ENCODE results near the gene FOXC1.

Gene FOXC1

DNA sequence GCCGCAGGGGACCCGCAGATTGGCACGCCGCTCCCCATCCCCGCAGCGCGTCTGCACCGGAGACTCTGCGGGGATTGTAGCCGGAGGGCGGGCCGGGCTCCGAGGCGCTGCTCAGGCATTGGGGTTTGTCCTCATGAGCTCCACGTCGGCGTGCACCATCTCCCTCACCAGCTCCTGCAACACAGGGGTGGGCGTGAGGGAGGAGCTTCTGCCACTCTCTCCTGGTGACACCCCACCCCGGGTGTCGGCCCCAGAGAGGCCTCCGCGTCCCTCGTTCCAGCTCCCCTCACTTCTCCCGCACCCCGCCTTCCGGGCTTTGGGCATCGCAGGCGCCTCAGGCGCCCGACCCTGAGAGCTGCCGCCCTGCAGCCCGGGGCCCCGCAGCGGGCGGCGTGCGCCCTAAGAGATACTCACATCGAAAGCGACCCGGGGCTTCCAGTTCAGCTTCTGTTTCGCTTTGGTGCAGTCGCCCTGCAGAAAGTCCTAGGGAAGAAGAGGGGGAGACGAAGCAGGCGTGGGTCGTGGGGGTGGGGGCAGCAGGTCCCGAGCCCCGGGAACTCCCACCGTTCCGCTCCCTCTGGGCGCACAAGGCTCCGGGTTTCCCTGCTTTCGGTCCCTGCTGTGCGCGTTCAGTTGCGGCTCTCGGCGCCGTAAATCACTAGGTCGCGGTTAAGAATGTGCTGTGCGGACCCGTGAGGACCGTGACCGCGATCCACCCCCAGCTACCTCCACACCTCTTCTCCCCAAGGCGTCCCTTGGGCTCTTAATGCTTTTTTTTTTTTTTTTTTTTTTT, 14.5 kb downstream of the FOXC1 start:
- DNase-seq (ENCODE audit: extremely low spot score) = peak; percentile 74
- POLR2A ChIA-PET = no interaction called here
- TF ChIP-seq, protein P1, sequence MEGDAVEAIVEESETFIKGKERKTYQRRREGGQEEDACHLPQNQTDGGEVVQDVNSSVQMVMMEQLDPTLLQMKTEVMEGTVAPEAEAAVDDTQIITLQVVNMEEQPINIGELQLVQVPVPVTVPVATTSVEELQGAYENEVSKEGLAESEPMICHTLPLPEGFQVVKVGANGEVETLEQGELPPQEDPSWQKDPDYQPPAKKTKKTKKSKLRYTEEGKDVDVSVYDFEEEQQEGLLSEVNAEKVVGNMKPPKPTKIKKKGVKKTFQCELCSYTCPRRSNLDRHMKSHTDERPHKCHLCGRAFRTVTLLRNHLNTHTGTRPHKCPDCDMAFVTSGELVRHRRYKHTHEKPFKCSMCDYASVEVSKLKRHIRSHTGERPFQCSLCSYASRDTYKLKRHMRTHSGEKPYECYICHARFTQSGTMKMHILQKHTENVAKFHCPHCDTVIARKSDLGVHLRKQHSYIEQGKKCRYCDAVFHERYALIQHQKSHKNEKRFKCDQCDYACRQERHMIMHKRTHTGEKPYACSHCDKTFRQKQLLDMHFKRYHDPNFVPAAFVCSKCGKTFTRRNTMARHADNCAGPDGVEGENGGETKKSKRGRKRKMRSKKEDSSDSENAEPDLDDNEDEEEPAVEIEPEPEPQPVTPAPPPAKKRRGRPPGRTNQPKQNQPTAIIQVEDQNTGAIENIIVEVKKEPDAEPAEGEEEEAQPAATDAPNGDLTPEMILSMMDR (IDR thresholded peaks at IDR 0.05; ENCODE audit: control extremely low read depth, extremely low read depth, low read depth, missing control alignments) = no peak
- CTCF ChIA-PET = interaction anchor here (0.8 to 1.2 kb wide), 2 partner anchors 8 to 49 kb away, joined by 3 read pairs; no protein-coding TSS in a partner anchor

DNA sequence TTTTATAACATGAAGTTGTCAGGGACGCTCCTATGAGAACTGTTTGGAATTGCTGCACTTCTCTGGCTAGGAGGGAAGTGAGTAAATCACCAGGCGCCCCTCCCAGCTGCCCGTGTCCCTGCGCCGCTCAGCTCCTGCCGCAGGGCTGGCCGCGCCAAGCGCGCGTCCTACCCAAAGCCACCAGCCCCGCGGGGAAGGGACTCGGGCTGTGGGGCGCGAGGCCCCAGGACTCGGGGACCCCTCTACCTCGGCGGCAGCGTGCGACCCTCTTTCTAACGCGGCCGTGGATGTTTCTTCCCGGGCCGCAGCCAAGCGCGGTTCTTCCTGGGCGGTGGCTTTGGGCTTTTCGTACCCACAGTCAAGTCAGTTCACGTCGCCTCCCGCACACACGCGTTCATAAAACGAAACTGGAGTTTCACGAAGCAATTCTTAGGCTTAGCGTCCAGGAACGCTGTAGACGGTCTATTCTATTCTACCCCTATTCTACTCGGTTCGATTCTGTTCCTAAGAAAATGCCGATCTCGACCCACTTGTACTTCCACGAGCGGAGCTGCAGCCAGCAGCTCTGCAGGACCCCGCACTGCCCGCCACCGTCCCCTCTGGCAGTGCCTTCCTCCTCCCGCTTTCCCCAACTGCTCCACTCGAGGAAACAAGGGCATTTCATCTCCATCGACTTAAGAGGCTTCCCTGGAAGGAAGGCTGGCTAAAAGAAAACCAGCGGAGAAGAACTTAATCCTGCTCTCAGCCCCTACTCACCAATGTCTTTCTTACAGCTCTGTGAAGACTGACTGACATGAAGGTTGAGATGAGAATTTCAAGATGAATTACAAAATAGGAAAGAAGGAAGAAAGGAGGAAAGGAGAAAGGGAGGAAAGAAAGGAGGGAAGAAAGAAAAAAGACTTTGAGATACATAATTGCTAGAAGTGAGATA, 15.4 kb downstream of the FOXC1 start:
- TF ChIP-seq, protein P1 (IDR thresholded peaks at IDR 0.05; ENCODE audit: control extremely low read depth, extremely low read depth, low read depth, missing control alignments) = no peak
- CTCF ChIA-PET = interaction anchor here (0.8 to 1.9 kb wide), 5 partner anchors 8 to 729 kb away, joined by 3 to 8 read pairs (median 3); no protein-coding TSS in a partner anchor
- POLR2A ChIA-PET = no interaction called here
- no peak for DNase-seq (ENCODE audit: extremely low spot score)

DNA sequence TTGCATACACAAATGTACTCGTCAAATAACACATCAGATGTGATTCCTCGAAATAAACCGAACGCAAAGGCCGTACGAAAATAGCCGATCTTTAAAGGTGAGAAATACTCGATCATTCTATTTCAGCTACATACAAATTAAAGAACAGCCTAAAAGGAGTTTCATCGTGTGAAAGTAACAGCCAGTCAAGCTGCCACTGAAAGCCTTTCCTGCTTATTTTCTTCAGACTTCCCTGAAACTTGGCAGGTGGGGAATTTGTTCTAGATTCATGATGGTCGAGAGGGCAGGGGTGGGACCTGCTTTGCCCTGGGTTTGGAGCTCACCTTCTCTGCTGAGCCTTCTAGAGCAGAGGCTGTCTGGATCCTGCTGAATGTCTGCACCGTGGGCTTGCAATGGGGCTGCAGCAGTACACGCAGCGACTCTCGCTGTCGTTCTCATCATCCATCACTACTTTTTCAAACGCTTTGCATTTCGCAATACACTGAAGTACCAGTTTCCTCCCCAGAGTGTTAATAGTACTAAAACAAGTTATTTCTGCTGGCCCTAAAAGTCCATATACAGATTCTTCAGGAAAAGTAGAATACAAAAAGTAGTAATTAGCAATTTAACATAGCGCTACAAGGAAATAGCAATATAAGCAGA, 16.2 kb downstream of the FOXC1 start:
- no peak for DNase-seq (ENCODE audit: extremely low spot score)
- CTCF ChIA-PET = interaction anchor here (0.8 to 2.3 kb wide), 6 partner anchors 9 to 728 kb away, joined by 3 to 9 read pairs (median 4); no protein-coding TSS in a partner anchor
- POLR2A ChIA-PET = no interaction called here
- TF ChIP-seq, protein P1 (IDR thresholded peaks at IDR 0.05; ENCODE audit: control extremely low read depth, extremely low read depth, low read depth, missing control alignments) = no peak

DNA sequence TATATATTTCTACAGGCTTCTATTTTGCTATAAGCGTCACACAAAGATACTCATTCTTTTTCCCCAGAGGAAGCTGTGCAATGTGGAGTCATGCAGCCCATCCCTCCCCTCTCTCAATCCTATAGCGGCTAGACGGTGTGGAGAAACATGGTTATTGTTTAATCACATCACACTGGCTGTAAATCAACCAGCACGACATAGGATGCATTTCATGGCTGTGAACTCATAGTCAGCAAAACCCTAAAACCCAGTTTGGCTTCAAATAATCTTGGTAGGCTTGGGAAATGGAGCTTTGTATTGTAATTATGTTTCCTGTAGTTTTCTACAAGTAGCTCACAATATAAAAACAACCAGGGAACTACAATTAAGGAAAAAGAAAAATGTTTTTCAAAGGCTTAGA, 16.8 kb downstream of the FOXC1 start:
- DNase-seq (ENCODE audit: extremely low spot score) = no peak

DNA sequence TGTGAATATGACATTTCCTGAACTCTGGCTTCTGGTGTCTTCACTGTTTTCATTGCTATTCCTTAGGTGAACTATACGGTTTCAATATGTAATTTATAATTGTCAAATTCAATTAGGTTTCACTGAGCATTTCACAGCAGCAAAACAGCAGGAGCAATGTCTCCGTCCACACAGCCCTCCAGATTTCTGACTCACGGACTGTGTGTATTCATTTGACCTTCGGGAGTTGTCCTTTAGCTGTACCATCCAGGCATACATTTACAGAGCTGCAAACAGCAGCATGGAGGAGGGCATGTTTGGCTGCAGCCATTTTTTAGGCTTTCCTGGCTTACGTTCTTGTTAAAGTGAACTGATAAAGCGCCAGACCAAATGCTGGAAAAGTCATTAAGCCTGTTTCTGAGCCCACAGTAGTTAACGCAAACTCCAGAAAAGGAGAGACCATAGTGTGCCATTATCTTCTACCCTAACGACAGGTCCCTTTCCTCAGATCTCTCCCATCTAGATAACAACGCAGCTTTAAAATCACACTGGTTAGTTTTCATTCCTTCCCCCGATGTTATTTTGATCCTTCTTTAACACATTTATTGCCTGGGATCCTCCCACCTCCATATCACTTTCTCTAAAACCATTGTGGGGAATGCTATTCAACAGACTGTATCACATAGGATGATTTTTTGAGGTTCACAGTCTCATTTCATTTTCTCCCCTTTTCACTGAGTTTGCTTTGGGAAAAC, 18.3 kb downstream of the FOXC1 start:
- TF ChIP-seq, protein P1 (IDR thresholded peaks at IDR 0.05; ENCODE audit: control extremely low read depth, extremely low read depth, low read depth, missing control alignments) = no peak
- ChIA-PET CTCF (interaction anchor here (1.0 to 2.3 kb wide), 7 partner anchors 21 to 479 kb away, joined by 3 to 9 read pairs (median 3); no protein-coding TSS in a partner anchor), POLR2A (no interaction called here)
- no peak for DNase-seq (ENCODE audit: extremely low spot score)

More for the DNA sequence above, 16.8 kb downstream of the FOXC1 start:
- TF ChIP-seq, protein P1 (IDR thresholded peaks at IDR 0.05; ENCODE audit: control extremely low read depth, extremely low read depth, low read depth, missing control alignments) = no peak
- CTCF ChIA-PET = interaction anchor here (1.0 to 2.3 kb wide), 9 partner anchors 15 to 727 kb away, joined by 3 to 9 read pairs (median 4); no protein-coding TSS in a partner anchor
- POLR2A ChIA-PET = no interaction called here

Data from GM10248 (cell line).